GM12873 (cell line): ENCODE data around the gene CD47.

Experiments used
- TF ChIP-seq, protein P1 (sequence below): IDR thresholded peaks from 2 replicates; pipeline ENCODE4 v1.5.1; 2012; ENCODE audit warnings: low read depth, mild to moderate bottlenecking, moderate library complexity, low read length, control low read depth; ENCODE audit not compliant: insufficient read depth; ENCODE audit errors: missing control alignments

CD47 gene

DNA sequence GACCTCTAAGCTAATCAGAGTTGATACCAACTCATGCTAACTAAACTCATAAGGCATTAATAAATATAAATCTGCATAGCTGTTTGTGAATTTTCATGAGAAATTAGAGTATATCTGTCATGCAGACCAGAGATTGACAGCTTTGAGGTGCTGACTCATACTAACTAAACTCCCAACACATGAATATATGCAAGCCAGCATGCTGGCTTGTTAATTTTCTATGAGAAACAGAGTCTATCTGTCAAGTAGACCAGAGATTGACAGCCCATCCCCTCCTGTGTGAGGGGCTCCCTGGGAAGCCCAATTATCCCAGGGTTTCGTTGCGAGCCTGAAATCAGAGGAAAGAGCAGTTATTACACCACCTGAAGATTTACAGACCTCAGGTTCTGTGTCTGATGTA is 69.3 kb downstream of the CD47 start:
- TF ChIP-seq, protein P1, sequence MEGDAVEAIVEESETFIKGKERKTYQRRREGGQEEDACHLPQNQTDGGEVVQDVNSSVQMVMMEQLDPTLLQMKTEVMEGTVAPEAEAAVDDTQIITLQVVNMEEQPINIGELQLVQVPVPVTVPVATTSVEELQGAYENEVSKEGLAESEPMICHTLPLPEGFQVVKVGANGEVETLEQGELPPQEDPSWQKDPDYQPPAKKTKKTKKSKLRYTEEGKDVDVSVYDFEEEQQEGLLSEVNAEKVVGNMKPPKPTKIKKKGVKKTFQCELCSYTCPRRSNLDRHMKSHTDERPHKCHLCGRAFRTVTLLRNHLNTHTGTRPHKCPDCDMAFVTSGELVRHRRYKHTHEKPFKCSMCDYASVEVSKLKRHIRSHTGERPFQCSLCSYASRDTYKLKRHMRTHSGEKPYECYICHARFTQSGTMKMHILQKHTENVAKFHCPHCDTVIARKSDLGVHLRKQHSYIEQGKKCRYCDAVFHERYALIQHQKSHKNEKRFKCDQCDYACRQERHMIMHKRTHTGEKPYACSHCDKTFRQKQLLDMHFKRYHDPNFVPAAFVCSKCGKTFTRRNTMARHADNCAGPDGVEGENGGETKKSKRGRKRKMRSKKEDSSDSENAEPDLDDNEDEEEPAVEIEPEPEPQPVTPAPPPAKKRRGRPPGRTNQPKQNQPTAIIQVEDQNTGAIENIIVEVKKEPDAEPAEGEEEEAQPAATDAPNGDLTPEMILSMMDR, result no peak

DNA sequence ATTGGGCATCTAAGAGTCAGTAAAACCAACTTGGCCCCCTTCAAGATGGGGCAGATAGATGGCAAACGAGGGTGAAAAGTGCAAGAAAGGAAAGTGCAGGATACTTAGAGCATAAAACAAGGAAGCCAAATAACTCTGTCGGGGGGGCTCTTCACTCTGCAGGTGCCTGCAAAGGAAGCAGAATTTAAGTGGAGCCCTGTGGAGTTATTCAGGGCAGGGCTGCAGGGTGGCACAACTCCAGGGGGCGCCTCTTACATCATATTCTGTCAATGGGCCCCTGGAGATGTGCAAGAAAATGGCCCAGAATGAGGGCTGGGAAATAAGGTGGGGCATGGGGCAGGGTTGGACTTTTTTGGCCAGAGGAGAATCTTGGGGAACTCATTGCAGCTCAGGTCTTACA is 69.7 kb downstream of the CD47 start:
- TF ChIP-seq, protein P1, result no peak

DNA sequence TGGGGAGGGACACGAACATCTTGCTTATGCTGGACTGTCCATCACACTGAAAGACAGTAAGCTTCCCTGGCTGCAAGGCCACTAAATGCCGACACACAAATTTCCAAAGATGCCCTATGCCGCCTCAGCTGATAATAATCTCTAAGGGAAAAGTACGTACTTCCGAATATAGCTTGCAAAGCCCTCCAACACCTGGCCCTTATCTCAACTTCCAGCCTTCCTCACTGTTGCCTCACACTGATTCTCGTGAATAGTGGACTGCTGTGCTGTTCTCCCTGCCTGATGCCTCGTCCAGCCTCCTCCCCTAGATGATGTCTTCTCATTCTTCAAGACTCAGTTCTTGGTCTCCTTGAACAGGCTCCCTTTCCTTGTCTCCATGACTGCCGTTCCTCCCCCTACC is 72.3 kb downstream of the CD47 start:
- TF ChIP-seq, protein P1, result no peak

DNA sequence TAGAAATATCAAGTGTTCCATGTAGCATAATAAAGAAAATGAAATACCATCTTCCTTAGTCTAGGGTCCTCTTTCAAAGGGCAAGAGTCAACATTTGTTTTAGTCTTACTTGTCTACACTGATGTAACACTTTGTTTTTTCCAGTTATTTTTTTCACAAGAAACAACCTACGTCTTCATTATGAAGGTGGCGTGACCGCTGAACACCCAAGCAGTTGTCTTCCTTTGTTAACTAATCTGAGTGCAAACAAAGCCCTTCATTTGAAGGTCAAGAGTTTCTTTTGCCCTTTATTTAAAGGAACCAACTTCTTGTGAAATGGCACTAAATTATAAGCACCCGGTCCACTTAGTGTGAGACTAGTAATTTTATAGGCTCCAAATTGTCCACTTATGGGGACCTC is 73.2 kb downstream of the CD47 start:
- TF ChIP-seq, protein P1, result no peak

DNA sequence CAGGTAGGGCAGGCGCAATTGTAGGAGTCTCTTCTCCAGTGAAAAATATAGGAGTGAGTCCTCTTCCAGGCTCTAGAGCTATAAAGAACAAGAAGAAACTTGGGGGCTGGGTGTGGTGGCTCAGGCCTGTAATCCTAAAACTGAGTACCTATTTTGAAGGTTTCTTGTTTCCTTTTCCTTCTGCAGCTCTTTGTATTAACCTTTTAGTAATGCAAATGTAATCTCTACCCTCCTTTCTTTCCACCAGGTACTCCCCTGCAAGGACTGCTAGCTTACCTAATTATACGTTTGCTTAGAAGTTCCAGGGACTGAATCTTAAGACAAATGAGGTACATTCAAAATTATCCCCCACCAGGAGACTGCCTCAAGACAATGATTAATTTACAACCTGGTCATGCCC is 75.9 kb downstream of the CD47 start:
- TF ChIP-seq, protein P1, result no peak

DNA sequence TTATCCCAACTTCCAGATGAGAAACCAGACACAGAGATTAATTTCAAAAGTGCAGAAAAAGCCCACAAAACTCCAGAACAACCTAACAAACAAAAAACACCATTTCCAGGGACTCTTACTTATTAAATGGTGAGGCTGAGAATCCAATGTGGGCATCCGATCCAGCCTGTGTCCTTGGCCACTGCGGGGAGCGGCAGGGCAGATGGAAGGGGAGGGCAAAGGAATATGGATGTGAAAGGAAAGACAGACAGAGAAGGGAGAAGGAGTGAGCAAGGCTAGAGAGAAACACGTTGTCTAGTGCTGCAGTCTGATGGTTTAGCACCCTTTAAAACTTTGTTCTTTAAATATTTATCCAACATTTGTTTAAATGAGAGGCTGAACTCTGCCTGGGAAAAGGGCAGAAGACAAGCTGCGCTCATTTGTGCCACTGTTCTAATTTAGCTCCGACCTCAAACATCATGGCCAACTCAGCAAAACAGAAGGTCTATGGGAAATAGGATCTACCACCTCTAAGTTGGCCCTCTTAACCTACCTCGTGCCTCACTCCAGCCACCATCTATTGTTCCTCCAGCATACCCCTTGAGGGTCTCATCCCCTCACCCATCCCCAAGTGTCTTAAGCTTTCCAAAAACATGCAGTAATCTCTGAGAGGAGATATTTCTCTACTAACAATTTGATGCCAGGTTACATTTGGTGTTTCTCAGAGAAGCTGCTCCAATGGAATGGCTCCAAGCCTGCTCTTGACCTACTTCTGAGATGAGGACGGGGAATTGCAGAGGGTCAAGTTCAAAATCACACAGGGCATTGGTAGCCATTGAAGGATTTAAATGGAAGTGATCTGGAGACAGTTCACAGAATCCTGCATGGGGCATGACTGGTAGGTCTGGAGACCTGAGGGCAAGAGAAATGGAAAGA is 77.4 kb downstream of the CD47 start:
- TF ChIP-seq, protein P1, result no peak

DNA sequence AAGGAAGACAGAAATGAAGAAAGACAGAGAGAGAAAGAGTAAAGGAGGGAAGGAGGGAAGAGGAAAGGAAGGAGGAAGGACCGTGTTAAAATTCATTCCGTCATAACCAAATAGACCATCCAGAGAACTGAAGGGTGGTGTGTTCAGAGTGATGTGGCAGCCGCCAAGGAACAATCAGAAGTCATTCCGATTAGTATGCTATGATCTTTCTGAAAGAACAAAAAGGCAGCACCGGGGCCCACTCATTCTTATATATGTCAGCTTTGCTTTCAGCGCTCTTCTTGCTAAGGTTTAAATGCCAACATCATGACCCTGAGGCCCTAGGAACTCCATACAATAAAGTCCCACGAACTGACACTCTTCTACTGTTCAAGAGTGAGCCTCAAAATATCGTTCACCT is 78.5 kb downstream of the CD47 start:
- TF ChIP-seq, protein P1, result no peak
